ENCODE results near the gene CCDC85C.

Gene CCDC85C

GRCh38 chr14:99576761-99577705 lies 27.0 kb downstream of the CCDC85C start:
- Histone ChIP-seq H2AFZ (ENCODE audit: low read length, unreplicated experiment) (no peak overlapping the region), H3K4me3 (ENCODE audit: low read depth, low read length) (no peak overlapping the region), H3K36me3 (ENCODE audit: insufficient read depth, low read length) (no peaks in the 10 kb centered on the region), H3K4me1 (ENCODE audit: control insufficient read depth, insufficient read depth, low read length, unreplicated experiment) (peaks cover 57% of the 10 kb centered on the region), H3K27ac (ENCODE audit: low read depth, low read length) (no peak overlapping the region), H3K27me3 (ENCODE audit: insufficient read depth, low read length) (no peaks in the 10 kb centered on the region), H3K79me2 (ENCODE audit: control insufficient read depth, insufficient read depth, low read length, unreplicated experiment) (no peaks in the 10 kb centered on the region)

- Histone ChIP-seq H2AFZ (ENCODE audit: low read length, unreplicated experiment) (no peak overlapping the region), H3K4me1 (ENCODE audit: control insufficient read depth, insufficient read depth, low read length, unreplicated experiment) (peaks cover 57% of the 10 kb centered on the region), H3K27ac (ENCODE audit: low read depth, low read length) (no peak overlapping the region), H3K79me2 (ENCODE audit: control insufficient read depth, insufficient read depth, low read length, unreplicated experiment) (no peaks in the 10 kb centered on the region), H3K36me3 (ENCODE audit: insufficient read depth, low read length) (no peaks in the 10 kb centered on the region), H3K27me3 (ENCODE audit: insufficient read depth, low read length) (no peaks in the 10 kb centered on the region), H3K4me3 (ENCODE audit: low read depth, low read length) (no peak overlapping the region)
These were observed 27.7 kb downstream of the CCDC85C start for GRCh38 chr14:99576304-99576703.

GRCh38 chr14:99575043-99576023 lies 28.7 kb downstream of the CCDC85C start:
- H3K36me3 ChIP-seq (ENCODE audit: insufficient read depth, low read length), result no peaks in the 10 kb centered on the region
- H2AFZ ChIP-seq (ENCODE audit: low read length, unreplicated experiment), result no peak overlapping the region
- no peak overlapping the region for H3K4me3 ChIP-seq (ENCODE audit: low read depth, low read length)
- H3K79me2 ChIP-seq (ENCODE audit: control insufficient read depth, insufficient read depth, low read length, unreplicated experiment), result no peaks in the 10 kb centered on the region
- peaks cover 48% of the 10 kb centered on the region for H3K4me1 ChIP-seq (ENCODE audit: control insufficient read depth, insufficient read depth, low read length, unreplicated experiment)
- H3K27ac ChIP-seq (ENCODE audit: low read depth, low read length), result no peak overlapping the region
- H3K27me3 ChIP-seq (ENCODE audit: insufficient read depth, low read length), result no peaks in the 10 kb centered on the region

- Histone ChIP-seq H3K4me3 (ENCODE audit: low read depth, low read length) (no peak overlapping the region), H3K27ac (ENCODE audit: low read depth, low read length) (no peak overlapping the region), H3K36me3 (ENCODE audit: insufficient read depth, low read length) (no peaks in the 10 kb centered on the region), H3K79me2 (ENCODE audit: control insufficient read depth, insufficient read depth, low read length, unreplicated experiment) (no peaks in the 10 kb centered on the region), H3K27me3 (ENCODE audit: insufficient read depth, low read length) (no peaks in the 10 kb centered on the region), H3K4me1 (ENCODE audit: control insufficient read depth, insufficient read depth, low read length, unreplicated experiment) (peaks cover 38% of the 10 kb centered on the region), H2AFZ (ENCODE audit: low read length, unreplicated experiment) (no peak overlapping the region)
These were observed 29.7 kb downstream of the CCDC85C start for GRCh38 chr14:99574099-99574880.

GRCh38 chr14:99573436-99574098 lies 30.4 kb downstream of the CCDC85C start:
- H3K4me1 ChIP-seq (ENCODE audit: control insufficient read depth, insufficient read depth, low read length, unreplicated experiment), result peaks cover 37% of the 10 kb centered on the region
- no peak overlapping the region for H3K27ac ChIP-seq (ENCODE audit: low read depth, low read length)
- H3K36me3 ChIP-seq (ENCODE audit: insufficient read depth, low read length), result no peaks in the 10 kb centered on the region
- no peak overlapping the region for H2AFZ ChIP-seq (ENCODE audit: low read length, unreplicated experiment)
- H3K27me3 ChIP-seq (ENCODE audit: insufficient read depth, low read length), result no peaks in the 10 kb centered on the region
- no peak overlapping the region for H3K4me3 ChIP-seq (ENCODE audit: low read depth, low read length)
- peaks cover 2% of the 10 kb centered on the region for H3K79me2 ChIP-seq (ENCODE audit: control insufficient read depth, insufficient read depth, low read length, unreplicated experiment)

- Histone ChIP-seq H3K27ac (ENCODE audit: low read depth, low read length) (no peak overlapping the region), H3K4me3 (ENCODE audit: low read depth, low read length) (no peak overlapping the region), H3K36me3 (ENCODE audit: insufficient read depth, low read length) (no peaks in the 10 kb centered on the region), H3K79me2 (ENCODE audit: control insufficient read depth, insufficient read depth, low read length, unreplicated experiment) (peaks cover 2% of the 10 kb centered on the region), H2AFZ (ENCODE audit: low read length, unreplicated experiment) (no peak overlapping the region), H3K27me3 (ENCODE audit: insufficient read depth, low read length) (no peaks in the 10 kb centered on the region), H3K4me1 (ENCODE audit: control insufficient read depth, insufficient read depth, low read length, unreplicated experiment) (peaks cover 33% of the 10 kb centered on the region)
These were observed 31.0 kb downstream of the CCDC85C start for GRCh38 chr14:99573000-99573330.

GRCh38 chr14:99572173-99572999 lies 31.6 kb downstream of the CCDC85C start:
- H3K36me3 ChIP-seq (ENCODE audit: insufficient read depth, low read length), result no peaks in the 10 kb centered on the region
- no peak overlapping the region for H2AFZ ChIP-seq (ENCODE audit: low read length, unreplicated experiment)
- H3K79me2 ChIP-seq (ENCODE audit: control insufficient read depth, insufficient read depth, low read length, unreplicated experiment), result peaks cover 2% of the 10 kb centered on the region
- peaks cover 33% of the 10 kb centered on the region for H3K4me1 ChIP-seq (ENCODE audit: control insufficient read depth, insufficient read depth, low read length, unreplicated experiment)
- H3K27me3 ChIP-seq (ENCODE audit: insufficient read depth, low read length), result no peaks in the 10 kb centered on the region
- no peak overlapping the region for H3K27ac ChIP-seq (ENCODE audit: low read depth, low read length)
- no peak overlapping the region for H3K4me3 ChIP-seq (ENCODE audit: low read depth, low read length)

- no peaks in the 10 kb centered on the region for H3K27me3 ChIP-seq (ENCODE audit: insufficient read depth, low read length)
- H3K4me3 ChIP-seq (ENCODE audit: low read depth, low read length), result no peak overlapping the region
- H3K27ac ChIP-seq (ENCODE audit: low read depth, low read length), result no peak overlapping the region
- peaks cover 34% of the 10 kb centered on the region for H3K4me1 ChIP-seq (ENCODE audit: control insufficient read depth, insufficient read depth, low read length, unreplicated experiment)
- no peaks in the 10 kb centered on the region for H3K36me3 ChIP-seq (ENCODE audit: insufficient read depth, low read length)
- H2AFZ ChIP-seq (ENCODE audit: low read length, unreplicated experiment), result no peak overlapping the region
- H3K79me2 ChIP-seq (ENCODE audit: control insufficient read depth, insufficient read depth, low read length, unreplicated experiment), result peaks cover 2% of the 10 kb centered on the region
These were observed 32.6 kb downstream of the CCDC85C start for GRCh38 chr14:99571303-99571986.

Data from ACC112 (cell line).